Ammon's horn (tissue), 1 donor: ENCODE results near the gene NOD1.

Source experiments
- DNase-seq: peaks from one replicate; pipeline ENCODE4 v3.0.0-alpha.2; 2016; ENCODE audit warnings: low spot score

NOD1 gene

DNA sequence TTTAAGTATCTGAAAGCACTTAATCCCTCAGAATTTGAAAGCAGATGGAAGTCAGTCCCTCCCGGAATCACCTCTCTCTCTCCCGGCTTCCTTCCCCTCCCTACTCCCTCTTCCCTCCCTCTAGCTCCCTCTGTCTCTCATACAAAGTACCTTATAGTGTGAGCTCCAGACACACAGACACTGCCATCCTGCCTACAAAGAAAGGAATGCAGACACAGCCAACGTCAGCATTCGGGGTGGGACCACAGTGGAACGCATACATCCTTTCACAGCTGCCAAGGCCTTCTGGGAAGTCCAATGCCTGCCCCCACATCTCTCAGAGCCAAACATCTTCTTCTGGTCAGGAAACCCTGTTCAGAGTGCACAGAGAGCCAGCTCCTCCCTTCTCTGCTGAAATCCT is 9.3 kb downstream of the NOD1 start:
- peak; percentile 58 for DNase-seq

GRCh38 chr7:30468791-30469190 is 9.8 kb downstream of the NOD1 start:
- DNase-seq, result peak; percentile 7

- DNase-seq, result no peak
Measured at GRCh38 chr7:30468041-30468440, 10.5 kb downstream of the NOD1 start.

GRCh38 chr7:30467271-30467670 is 11.3 kb downstream of the NOD1 start:
- DNase-seq, result no peak

GRCh38 chr7:30466266-30466665 is 12.3 kb downstream of the NOD1 start:
- DNase-seq, result no peak

DNA sequence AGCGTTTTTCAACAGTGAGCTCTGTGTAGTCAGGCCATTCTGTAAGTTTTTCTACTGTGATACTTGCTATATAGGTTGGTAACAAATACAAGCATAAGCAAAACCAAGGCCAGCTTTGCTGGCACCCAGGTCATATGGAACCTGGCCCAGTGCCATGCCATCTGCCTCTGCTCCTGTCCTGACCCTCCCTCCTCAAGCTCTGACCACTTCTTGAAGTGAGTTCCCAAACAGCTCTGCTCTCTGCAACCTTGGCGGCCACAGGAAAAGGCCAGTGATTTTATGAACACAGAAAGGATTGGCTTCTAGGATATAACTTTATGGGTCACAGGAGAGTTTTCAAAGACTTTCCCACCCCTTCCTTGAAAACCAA is 12.8 kb downstream of the NOD1 start:
- DNase-seq, result no peak

GRCh38 chr7:30465046-30465810 is 13.4 kb downstream of the NOD1 start:
- peak; percentile 23 for DNase-seq

- peak; percentile 4 for DNase-seq
Measured at GRCh38 chr7:30464231-30464671, 14.3 kb downstream of the NOD1 start.

- DNase-seq, result no peak
Measured at GRCh38 chr7:30463405-30464145, 15.0 kb downstream of the NOD1 start.

DNA sequence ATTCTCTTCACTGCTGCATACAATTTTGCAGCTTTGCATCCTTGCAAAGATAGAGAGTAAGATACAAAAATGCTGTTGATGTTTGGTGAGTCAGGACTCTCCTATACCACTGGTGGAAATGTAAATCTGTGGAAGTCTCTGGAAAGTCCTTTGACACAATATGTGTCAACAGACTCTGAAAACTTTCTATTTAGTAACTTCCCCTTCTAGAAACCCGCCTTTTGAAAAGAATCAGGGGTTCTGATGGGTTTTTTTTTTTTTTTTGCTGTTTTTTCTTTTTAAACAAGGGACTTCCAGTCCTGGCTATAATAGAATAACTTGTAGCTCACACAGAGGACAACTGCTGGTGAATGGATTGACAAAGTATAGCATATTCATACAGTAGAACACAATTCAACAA is 16.4 kb downstream of the NOD1 start:
- DNase-seq, result no peak

DNA sequence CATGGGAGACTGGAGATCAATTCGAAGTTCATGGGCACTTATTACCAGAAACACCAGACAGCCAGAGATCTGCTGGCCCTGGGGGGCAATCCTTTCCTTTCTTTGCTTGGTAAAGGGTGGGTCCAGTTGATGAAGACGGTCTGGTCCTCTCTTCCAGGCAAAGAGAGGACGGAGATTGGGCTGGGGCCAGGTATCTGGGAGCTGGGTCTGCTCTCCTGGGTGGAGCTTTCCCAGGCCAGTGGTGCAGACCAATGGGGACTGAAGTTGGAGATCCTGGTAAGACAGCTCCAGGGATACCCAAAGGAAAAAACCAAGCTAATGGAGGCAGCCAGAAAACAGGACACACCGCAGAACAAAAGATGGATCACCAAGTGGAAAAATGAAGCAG is 18.3 kb downstream of the NOD1 start:
- no peak for DNase-seq

DNA sequence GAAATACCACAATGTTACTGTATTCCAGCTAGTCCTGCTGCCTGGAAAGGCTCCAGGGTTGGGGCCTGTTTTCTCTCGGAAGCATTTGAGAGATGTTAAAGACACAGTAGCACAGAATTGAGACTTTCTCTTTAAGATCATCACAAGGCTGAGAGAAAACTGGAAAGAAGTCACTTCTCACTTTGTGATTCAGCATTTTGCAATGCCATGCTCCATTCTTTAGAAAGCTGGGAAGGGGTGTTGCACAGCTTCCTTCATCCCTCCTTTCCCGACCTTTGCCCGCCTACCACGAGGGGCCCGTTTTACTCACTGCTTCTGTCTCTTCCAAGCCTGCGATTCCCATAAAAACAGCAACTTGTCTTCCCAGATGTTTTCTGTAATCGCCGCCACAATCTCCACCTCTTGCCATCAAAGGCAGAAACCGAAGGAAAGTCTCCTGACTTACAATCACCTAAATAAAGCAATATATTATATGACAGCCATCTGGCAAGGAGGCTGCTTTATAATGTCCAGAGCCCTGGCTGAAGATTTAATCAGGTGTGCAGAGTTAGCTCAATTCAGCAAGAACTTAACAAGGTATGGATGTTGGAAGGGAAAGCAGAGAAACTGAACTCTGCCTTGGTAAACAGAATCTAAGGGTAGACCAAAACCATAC is 18.9 kb downstream of the NOD1 start:
- no peak for DNase-seq

- no peak for DNase-seq
Measured at GRCh38 chr7:30458311-30458710, 20.3 kb downstream of the NOD1 start.

DNA sequence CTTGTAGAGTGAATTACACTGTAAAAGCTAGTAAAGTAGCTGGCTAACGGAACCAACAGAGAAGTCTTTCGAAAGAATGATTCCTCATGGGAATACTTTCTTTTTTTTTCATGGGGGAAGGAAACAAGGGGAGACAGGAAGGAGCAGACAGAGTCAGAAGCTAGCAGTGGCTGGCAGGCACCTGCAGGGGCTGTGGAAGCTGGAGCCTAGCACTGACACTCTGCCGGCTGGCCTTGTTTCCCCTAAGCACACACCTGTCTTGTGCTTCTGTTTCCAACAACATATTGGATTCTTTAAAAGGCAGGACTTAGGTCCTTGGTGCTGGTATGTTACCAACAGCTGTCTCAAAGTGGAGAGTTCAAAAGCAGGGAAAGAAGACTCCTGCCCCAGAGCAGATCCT is 24.7 kb downstream of the NOD1 start:
- no peak for DNase-seq

GRCh38 chr7:30453016-30453415 is 25.6 kb downstream of the NOD1 start:
- no peak for DNase-seq

DNA sequence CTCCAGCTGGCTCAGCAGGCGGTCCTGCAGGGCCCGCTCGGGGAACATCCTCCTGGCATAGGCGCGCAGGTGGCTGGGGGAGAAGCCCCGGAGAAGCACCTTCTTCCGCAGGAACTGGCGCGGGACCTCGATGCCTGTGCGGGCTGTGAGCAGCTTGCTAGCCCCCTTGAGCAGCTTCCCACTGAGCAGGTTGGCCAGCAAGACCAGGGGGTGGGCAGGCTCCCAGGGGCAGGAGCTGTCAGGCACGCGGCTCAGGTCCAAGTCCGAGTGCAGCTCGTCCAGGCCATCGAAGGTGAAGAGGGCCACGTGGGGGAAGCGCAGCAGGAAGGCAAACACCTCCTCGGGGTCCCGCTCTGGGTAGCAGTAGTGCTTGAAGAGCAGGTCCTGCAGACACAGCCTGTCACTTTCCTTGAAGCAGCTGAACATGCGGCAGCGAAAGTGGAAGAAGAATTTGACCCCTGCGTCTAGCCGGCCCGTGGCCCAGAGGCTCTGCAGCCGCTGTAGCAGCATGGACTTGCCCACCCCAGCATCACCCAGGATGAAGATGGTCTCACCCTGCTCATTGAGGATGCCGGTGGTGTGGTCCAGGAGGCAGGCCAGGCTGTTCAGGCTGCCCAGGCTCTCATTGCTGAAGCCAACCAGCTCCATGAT is 26.2 kb downstream of the NOD1 start:
- DNase-seq, result no peak

- no peak for DNase-seq
Measured at GRCh38 chr7:30451539-30452279, 26.9 kb downstream of the NOD1 start.

- no peak for DNase-seq
Measured at GRCh38 chr7:30450983-30451497, 27.5 kb downstream of the NOD1 start.

DNA sequence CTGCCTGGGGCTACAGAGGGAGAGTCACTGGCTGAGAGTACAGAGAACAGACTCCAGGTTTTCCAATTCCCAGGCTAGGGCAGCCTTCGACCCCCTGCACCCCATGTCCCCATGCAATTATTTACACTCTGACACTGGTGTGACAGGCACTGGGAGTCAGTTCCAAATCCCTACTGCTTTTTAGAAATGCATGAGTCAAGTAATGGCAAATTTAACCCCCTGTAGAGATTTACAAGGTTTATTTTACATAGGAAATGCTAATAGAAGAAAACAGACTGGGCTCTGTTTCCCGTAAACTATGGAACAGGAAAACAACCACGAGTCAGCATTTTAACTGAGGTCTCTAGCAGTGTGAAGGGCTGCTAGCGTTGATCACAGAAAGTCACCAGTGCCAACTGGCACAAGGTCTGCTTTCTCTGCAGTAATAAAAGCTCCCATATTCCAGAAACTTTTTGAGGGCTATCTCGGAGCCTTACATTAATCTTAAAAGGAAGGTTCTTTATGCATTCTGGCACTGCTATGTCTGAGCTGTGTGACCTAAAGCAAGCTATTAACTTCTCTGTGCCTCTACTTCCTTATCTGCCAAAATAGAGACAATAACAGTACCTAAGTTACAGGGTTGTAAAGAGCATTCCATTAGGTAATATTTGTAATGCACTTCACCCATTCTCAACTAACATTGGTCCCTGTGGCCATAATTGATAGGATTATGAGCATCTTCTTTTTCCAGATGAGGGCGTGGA is 28.2 kb downstream of the NOD1 start:
- no peak for DNase-seq

- no peak for DNase-seq
Measured at GRCh38 chr7:30448461-30449189, 30.0 kb downstream of the NOD1 start.
